HG02870 (cell line): Measurements from ENCODE around the gene RAP1GAP.

Source experiments
- ATAC-seq: cut with Tn5 transposase; IDR thresholded peaks from one replicate; pipeline ENCODE4 v1.9.1; 2021; ENCODE audit warnings: mild to moderate bottlenecking, moderate library complexity; ENCODE audit not compliant: unreplicated experiment

RAP1GAP gene

GRCh38 chr1:21663248-21663950 lies 5.8 kb downstream of the RAP1GAP start:
- ATAC-seq: no peak

- ATAC-seq: no peak
Observed at GRCh38 chr1:21662426-21663247, 6.5 kb downstream of the RAP1GAP start.

- no peak for ATAC-seq
Observed at GRCh38 chr1:21661886-21662285, 7.3 kb downstream of the RAP1GAP start.

DNA sequence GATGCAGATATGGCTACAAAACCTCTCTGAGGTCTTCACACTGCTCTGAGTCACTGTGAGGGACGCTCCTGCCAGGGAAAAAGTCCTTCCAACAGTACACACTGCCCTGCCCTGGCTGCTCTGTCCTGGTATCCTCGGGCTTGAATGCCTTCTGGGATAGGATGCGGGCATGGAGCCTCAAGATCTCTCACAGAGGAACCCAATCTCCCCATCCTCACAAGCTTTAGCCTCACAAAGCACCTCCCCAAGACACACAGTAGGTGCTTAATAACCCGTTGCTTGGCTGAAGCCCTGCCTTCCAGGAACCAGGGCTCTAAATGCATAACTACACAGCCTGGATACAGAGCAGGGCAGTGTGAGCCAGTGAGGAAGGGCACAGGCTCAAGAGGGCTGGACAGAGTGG lies 9.2 kb downstream of the RAP1GAP start:
- no peak for ATAC-seq

DNA sequence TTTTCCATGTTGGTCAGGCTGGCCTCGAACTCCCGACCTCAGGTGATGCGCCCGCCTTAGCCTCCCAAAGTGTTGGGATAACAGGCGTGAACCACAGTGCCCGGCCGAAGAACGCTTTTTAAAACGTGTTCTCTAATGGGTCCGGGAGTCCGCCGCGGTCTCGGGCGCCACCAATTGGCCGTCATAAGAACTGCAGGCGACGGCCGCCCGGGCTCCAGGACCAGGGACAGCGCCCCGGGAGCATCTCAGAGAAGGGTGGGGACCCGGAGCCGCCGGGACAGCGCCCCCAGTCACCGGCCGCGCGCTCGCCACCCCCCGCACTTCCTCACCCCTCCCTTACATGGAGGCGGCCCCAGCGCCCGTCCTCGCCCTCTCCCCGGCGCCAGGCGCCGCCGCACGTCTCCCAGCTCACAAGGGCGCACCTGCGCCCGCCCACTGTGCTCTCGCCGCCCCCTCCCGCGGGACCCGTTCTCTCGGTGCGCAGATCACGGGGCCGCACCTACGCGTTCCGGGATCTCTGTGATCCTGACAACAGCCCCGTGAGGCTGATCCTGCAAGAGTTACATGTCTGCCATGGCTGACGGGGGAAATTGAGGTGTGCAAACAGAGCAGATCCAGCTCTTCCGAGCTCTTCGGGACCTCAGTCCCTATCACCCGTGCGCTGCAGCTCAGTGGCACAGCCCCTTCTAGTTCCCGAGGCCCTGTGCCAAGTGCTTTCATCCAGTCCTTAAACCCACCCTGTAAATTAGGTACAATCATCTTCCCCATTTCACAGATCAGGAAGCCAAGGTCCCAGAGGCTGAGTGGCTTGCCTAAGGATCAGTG lies 9.8 kb downstream of the RAP1GAP start:
- ATAC-seq: no peak

GRCh38 chr1:21657456-21658190 lies 11.5 kb downstream of the RAP1GAP start:
- ATAC-seq: no peak

DNA sequence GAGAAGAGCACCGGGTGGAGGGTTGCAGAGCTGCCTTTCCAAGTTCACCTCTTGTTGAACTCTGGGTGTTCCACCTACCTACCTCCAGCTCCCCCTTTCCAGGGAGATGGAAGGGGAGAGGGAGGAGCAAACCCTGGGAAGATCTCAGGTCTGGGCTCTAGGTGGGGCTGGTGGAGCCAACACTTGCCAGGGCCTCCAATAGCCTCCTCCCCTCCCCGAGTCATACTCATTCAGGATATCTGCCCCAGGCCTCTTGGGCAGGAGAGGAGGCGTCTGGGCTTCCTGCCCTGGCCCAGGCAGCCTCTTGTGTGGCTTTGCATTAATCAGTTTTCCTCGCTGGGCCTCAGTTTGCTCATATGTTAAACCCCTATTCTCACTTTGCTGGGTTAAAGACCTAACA lies 13.4 kb downstream of the RAP1GAP start:
- ATAC-seq: no peak

- ATAC-seq: no peak
Observed at GRCh38 chr1:21655259-21655658, 13.9 kb downstream of the RAP1GAP start.

GRCh38 chr1:21654209-21654608 lies 14.9 kb downstream of the RAP1GAP start:
- ATAC-seq: no peak

DNA sequence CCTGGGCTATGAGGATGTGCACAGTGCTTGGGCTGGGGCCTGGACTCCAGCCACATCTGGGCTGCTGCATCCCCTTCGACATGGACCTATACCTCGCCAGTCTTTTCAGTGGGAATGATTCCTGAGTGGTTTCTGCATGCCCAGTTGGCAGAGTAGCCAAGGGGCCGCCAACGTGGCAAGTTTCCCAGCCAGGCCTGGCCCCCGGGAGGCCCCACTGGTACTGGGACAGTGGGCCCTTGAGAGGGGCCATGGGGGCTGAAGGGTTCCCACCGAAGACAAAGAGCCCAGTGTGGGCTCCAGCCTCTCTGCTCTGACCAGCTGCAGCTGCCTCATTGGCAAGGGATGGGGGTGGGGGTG lies 15.4 kb downstream of the RAP1GAP start:
- no peak for ATAC-seq

DNA sequence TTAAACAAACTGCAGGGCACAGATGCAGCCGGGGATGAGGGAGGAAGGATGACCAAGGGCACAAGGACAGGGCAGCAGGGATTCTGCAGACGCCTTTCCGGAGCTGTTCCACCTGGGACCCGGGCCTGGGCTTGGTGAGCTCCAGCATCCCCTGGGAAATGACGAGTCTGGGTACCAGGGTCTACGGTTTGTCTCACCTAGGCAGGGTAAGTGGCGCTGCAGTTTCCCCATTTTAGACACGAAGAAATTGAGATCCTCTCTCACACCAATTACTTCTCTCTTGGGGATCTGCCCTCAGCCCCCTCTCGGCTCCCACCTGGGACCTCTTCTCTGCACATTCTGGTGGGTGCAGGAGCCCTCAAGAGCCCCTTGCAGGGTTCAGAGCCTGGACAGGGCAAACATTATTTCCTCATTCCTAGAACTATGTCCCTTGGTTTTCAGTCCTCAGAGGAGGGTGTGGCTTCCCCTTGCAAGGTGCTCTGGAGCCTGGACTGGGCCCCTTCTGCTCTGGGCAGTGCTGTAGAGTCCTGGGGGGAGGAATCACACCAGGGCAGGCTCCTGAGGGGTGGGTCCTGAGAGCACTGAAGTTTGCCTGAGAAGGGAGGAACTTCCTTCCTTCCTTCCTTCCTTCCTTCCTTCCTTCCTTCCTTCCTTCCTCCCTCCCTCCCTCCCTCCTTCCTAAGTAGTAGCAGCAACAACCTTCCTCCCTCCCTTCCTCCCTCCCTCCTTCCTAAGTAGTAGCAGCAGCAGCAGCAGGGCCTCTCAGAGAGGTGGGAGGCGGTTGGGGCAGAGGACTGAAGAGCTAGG lies 16.0 kb downstream of the RAP1GAP start:
- ATAC-seq: no peak

GRCh38 chr1:21652101-21652936 lies 16.8 kb downstream of the RAP1GAP start:
- no peak for ATAC-seq

GRCh38 chr1:21651214-21652042 lies 17.7 kb downstream of the RAP1GAP start:
- no peak for ATAC-seq

GRCh38 chr1:21650400-21650799 lies 18.8 kb downstream of the RAP1GAP start:
- no peak for ATAC-seq

- no peak for ATAC-seq
Observed at GRCh38 chr1:21649315-21649714, 19.8 kb downstream of the RAP1GAP start.

- ATAC-seq: no peak
Observed at GRCh38 chr1:21648791-21649190, 20.4 kb downstream of the RAP1GAP start.

- no peak for ATAC-seq
Observed at GRCh38 chr1:21648352-21648730, 20.8 kb downstream of the RAP1GAP start.
